ENCODE results near the gene ATP6V1G3.
"Not testable (repeated sequence)": the region's sequence is repeated elsewhere in the genome, so short reads cannot be mapped to it uniquely, and the experiment has no call there.

The ATP6V1G3 gene

DNA sequence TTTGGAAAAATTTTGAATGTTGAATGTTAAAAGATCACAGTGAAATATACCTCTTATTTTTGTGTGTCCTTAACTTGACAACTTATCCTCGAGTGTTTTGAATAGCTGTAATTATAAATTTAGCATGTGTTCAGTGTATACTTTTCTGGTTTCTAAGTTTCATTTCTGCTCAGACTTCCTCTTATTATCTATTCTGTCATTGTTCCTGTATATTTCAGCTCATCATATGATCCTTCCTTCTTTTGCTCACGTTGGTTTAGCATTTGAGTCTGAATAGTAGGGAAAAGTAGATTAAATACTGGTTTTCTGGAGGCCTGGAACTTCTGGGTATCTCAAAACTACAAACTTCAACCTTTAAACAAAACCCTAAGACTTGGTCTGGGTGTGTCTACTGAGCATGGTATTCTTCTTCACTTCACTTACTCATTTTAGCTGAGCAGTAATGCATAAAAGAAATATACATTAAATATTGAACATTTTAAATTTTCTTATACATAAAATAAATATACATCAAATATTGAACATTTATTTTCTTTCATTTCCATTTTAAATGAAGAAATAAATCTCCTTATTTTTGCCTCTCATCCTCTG is 3.3 kb upstream of the ATP6V1G3 start:
- DNase-seq (ENCODE audit: extremely low read depth in 1 of 2, low read depth in 1 of 2), result no peak

- DNase-seq (ENCODE audit: extremely low read depth in 1 of 2, low read depth in 1 of 2), result no peak
Measured at GRCh38 chr1:198542632-198543031, 2.2 kb upstream of the ATP6V1G3 start.

DNA sequence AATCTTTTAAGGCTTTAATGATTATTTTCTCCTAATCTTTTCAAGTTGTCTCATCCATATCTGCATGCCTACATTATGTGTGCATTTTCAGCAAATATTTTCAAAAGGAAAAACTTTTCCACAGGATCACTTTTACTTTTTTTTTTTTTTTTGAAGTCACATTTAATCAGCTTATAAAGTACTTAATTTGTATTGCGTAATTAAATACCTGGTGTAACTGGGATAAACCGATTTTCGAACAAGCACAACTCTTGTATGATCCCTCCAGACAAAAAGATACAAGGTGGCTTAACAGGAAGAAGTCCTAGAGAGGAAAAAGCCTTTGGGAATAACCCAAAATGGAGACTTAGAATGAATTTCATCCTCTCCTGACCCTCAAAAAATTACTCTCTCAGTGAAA is 1.3 kb upstream of the ATP6V1G3 start:
- no peak for DNase-seq (ENCODE audit: extremely low read depth in 1 of 2, low read depth in 1 of 2)

DNA sequence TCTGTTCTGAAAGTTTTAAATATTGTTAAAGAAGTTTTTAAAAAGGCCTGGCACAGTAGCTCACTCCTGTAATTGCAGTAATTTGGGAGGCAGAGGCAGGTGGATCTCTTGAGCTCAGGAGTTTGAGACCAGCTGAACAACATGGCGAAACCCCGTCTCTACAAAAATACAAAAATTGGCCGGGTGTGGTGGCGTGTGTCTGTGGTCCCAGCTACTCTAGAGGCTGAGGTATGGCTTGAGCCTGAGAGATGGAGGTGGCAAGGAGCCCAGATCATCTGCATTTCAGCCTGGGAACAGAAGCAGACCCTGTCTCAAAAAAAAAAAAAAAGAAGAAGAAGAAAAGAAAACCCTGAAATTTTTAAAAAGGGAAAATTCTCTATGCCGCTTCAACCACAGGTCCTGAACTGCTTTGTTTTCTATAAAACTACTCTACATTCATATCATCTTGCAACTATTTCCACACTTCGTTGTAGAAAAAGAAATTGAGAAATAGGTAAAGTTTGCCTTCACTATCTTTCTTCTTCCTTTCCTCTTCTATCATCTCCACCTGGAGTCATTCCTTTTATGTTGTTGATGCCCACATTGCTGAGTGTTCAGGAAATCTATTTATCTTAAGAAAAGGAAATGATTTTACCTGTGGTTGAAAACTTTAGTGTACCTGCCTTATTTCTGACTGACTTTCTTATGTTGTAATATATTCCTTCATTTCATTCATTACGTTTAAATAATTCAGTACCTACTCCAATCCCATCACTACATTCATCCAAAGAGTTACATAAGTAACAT is 1.7 kb downstream of the ATP6V1G3 start:
- no peak for DNase-seq (ENCODE audit: extremely low read depth in 1 of 2, low read depth in 1 of 2)

DNA sequence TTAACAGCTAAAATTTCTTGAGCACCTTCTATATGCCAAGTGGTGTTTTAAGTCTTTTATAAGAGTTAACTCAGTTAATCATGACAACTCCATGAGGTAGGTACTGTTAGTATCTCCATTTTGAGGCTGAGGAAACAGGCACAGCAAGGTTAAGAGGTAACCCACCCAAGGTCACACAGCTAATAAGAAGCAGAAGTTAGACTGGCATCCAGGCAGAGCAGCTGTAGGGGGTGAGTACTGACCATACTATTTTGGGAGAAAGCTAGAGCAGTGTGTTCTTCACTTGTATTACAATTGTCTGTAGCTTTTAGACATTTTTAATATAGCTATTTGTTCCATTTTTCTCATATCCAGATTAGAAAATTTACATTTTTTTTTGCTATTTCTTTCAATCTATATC is 4.8 kb downstream of the ATP6V1G3 start:
- no peak for DNase-seq (ENCODE audit: extremely low read depth in 1 of 2, low read depth in 1 of 2)

DNA sequence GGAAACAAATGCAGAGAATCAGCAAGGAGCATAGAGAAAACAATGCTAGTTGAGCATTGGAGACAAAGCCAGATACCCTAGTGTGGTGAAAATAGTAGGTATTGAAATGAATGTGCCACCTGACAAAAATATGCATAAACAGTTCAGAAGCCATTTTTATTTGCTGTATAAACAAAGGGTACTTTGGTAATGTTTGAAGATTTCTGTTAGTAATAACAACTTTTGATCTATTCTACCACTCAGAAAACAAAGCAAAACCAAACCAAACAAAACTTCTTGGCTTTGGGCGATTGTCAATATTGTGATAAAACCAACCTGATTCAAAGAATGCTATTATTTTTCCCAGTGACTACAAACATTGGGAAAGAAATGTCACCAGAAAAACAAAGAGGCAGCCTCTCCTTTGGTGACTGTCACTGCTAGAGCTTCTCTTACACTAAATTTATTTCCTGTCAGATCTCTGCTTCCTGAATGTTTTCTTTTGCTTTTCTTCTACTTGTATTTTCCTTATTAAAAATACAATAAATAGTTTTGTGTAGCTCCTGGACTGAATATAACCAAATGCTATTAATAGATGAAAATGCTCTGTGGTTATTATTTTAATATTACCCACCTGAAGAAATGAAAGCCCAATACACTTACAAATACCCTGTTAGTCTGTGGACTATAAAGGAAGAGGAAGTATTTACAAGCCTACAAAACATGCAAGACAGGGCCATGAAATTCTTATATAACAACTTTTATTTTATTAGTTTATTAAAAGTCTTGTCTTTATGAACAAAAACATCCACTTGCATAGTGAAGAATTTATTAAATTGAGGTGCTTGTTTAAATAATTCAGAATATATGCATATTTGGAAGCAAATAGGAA is 5.7 kb downstream of the ATP6V1G3 start:
- no peak for DNase-seq (ENCODE audit: extremely low read depth in 1 of 2, low read depth in 1 of 2)

DNA sequence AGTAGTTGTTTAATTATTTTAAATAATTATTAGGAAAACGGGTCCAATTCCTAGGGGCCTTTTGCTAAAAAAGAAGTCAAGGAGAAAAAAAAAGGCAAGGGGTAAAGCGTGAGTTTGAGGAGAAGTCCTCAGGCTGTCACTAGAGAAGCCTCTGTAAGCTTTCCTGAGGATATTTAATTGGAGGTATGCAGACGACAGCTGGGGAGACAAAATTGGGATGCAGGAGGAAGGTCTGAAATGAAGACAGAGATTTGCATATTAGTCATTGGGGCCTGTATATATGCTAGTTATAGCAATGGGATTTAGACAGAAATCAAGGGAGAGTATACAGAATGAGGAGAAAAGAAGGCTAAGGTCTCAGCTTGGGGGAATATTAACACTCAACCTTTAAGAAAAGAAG is 8.6 kb downstream of the ATP6V1G3 start:
- DNase-seq (ENCODE audit: extremely low read depth in 1 of 2, low read depth in 1 of 2), result no peak

GRCh38 chr1:198530953-198531352 is 9.5 kb downstream of the ATP6V1G3 start:
- no peak for DNase-seq (ENCODE audit: extremely low read depth in 1 of 2, low read depth in 1 of 2)

GRCh38 chr1:198529414-198529813 is 11.1 kb downstream of the ATP6V1G3 start:
- no peak for DNase-seq (ENCODE audit: extremely low read depth in 1 of 2, low read depth in 1 of 2)

- no peak for DNase-seq (ENCODE audit: extremely low read depth in 1 of 2, low read depth in 1 of 2)
Measured at GRCh38 chr1:198528364-198528763, 12.1 kb downstream of the ATP6V1G3 start.

- no peak for DNase-seq (ENCODE audit: extremely low read depth in 1 of 2, low read depth in 1 of 2)
Measured at GRCh38 chr1:198524556-198524955, 15.9 kb downstream of the ATP6V1G3 start.

DNA sequence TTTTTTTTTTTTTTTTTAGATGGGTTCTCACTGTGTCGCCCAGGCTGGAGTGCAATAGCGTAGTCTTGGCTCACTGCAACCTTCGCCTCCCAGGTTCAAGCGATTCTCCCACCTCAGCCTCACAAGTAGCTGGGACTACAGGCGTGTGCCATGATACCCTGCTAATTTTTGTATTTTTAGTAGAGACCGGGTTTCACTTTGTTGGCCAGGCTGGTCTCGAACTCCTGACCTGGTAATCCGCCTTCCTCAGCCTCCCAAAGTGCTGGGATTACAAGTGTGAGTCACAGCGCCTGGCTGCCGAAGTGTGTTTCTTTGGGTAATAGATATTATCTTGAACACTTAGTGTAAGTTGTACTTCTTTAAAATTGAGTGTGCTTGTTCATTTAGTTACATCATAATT is 16.4 kb downstream of the ATP6V1G3 start:
- DNase-seq (ENCODE audit: extremely low read depth in 1 of 2, low read depth in 1 of 2), result not testable (repeated sequence)

- DNase-seq (ENCODE audit: extremely low read depth in 1 of 2, low read depth in 1 of 2), result no peak
Measured at GRCh38 chr1:198523182-198523950, 17.1 kb downstream of the ATP6V1G3 start.

GRCh38 chr1:198520524-198521254 is 19.8 kb downstream of the ATP6V1G3 start:
- no peak for DNase-seq (ENCODE audit: extremely low read depth in 1 of 2, low read depth in 1 of 2)

DNA sequence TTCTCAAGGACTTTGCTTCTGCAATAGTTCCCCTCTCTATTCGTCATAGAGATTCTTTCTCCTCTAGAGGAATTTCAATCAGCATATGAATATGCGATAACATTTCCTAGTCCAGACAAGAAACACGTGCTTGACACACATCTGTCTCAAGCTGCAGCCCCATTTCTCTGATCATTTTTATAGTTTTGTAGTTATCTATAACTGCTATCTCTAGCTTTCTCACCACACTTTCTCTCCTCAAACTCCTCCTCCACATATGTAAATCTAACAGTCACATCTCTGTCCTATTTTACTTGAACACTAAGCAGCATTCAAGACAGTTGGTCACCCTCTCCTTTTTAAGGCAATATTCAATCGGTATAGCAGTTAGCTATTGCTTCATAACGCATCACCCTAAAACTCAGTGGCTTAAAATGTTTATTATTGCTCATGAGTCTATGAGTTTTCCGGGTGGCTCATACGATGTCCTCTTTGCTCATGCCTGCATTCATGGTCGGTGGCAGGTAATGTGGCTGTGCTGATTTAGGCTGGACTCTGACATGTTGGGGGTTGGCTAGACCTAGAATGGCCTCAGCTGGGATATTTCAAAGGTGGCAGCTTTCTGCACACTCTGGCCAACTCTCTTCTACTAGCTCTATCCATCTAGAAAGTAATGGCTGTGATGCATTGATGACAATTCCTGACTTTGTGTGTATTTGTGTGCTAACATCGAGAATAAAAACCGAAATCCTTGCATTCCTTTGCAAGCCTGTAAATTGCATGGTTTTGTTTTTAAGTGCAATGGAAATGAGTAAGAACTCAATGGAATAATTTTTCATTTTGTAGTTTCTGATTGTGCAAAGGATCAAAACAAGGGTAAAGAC is 20.6 kb downstream of the ATP6V1G3 start:
- DNase-seq (ENCODE audit: extremely low read depth in 1 of 2, low read depth in 1 of 2), result no peak

GRCh38 chr1:198517623-198518199 is 22.8 kb downstream of the ATP6V1G3 start:
- no peak for DNase-seq (ENCODE audit: extremely low read depth in 1 of 2, low read depth in 1 of 2)

DNA sequence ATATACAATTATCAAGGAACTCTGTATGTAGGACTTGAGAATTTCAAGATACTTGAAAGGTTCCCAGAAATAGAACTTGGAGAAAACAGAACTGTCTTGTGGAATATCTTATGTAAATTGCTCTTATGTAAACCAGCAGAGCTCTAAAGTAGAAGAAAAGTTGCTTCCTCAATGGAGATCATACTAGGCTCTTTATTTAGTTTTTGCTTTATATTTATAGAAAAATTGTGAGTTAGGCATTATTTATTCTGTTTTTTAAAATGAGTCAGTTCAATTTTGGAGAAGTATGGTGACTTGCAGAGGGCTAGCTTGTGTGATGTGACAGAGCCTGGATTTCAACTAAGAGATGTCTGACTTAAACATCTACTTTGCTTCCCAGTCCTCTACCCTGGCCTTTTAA is 40.4 kb downstream of the ATP6V1G3 start:
- DNase-seq (ENCODE audit: extremely low read depth in 1 of 2, low read depth in 1 of 2), result no peak

DNA sequence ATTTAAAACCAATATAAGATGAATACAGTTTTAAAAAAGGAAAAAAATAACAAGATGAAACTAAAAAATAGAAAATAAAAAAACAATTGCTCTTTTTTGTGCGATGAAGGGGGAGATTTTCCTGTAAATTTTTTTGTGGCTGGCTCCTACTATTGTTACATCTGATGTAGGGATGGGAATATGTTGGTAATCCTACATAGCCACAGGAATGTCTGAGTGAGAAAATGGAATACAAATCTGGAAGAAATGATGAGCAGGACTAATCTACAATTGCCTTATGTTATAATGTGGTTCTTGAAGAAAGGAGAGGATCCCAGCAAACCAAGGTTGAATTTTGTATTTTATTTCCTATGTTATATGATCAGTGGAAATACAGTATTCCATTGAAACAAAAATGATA is 40.9 kb downstream of the ATP6V1G3 start:
- no peak for DNase-seq (ENCODE audit: extremely low read depth in 1 of 2, low read depth in 1 of 2)

- DNase-seq (ENCODE audit: extremely low read depth in 1 of 2, low read depth in 1 of 2), result no peak
Measured at GRCh38 chr1:198498881-198499280, 41.6 kb downstream of the ATP6V1G3 start.
